ENCODE measurements around the gene CALY.

- TF ChIP-seq POLR2A (IDR thresholded peaks at IDR 0.05) (no peak), CTCF (IDR thresholded peaks at IDR 0.05) (peak; percentile 89 to 99 (median 97))
Observed at GRCh38 chr10:133329491-133330202, 7.0 kb downstream of the CALY start.

Data from heart left ventricle (tissue), 13 donors.